IMR-90 (cell line): Measurements from ENCODE around the gene CTIF. TPM values are rescaled to one million over a fixed set of nuclear protein-coding genes. Genes with fewer than 3 reads are reported as not detected.

Experiments used
- ATAC-seq: fragments of 200-7000 bp; cut with Tn5 transposase; 2 replicates; pipeline ENCODE4 v1.9.1; 2020; ENCODE audit warnings: low read depth, mild to moderate bottlenecking, moderate library complexity
- BruUV-seq: library from RNA; stranded (reverse); fragments of 400-500 nt; replicated peaks from 2 replicates; lab custom pipeline; 2021; lab: Mats Ljungman, UMichigan
- CTCF ChIA-PET: fragments of 300-600 bp; formaldehyde crosslinking; extraction: SDS; loops from one replicate; lab custom pipeline; 2021; ENCODE audit warnings: antibody characterized with exemption; lab: Yijun Ruan, JAX
- POLR2A ChIA-PET: fragments of 300-600 bp; sonication (Branson Sonifier 250); formaldehyde crosslinking; loops from one replicate; lab custom pipeline; 2022; ENCODE audit warnings: antibody characterized with exemption; ENCODE audit not compliant: unreplicated experiment; lab: Charles Lee
- DNase-seq: peaks from one replicate; pipeline ENCODE4 v3.0.0; 2013
- H2AFZ ChIP-seq: replicated peaks from 2 replicates; pipeline ENCODE3; 2013; ENCODE audit warnings: low read length, mild to moderate bottlenecking; ENCODE audit not compliant: poor library complexity
- H2AK5ac ChIP-seq: 2 replicates; pipeline ENCODE4 v1.6.1; 2013; ENCODE audit warnings: low read depth, low read length, inconsistent platforms
- H2AK9ac ChIP-seq: replicated peaks from 2 replicates; pipeline ENCODE3; 2013; ENCODE audit warnings: mild to moderate bottlenecking, low read depth, low read length, moderate library complexity; ENCODE audit not compliant: poor library complexity
- H2BK120ac ChIP-seq: 2 replicates; pipeline ENCODE4 v1.6.1; 2013; ENCODE audit warnings: low read depth, low read length, inconsistent platforms
- H2BK15ac ChIP-seq: 3 replicates; pipeline ENCODE4 v1.6.1; 2013; ENCODE audit warnings: low read depth, low read length, inconsistent platforms
- H2BK20ac ChIP-seq: 2 replicates; pipeline ENCODE4 v1.6.1; 2013; ENCODE audit warnings: low read depth, mild to moderate bottlenecking, inconsistent platforms, low read length, moderate library complexity
- H2BK5ac ChIP-seq: 2 replicates; pipeline ENCODE4 v1.6.1; 2013; ENCODE audit warnings: mild to moderate bottlenecking, low read depth, low read length, inconsistent platforms; ENCODE audit not compliant: poor library complexity, severe bottlenecking
- H3K14ac ChIP-seq: replicated peaks from 2 replicates; pipeline ENCODE4 v1.6.1; 2013; ENCODE audit warnings: low read depth, low read length, inconsistent platforms
- H3K18ac ChIP-seq: 2 replicates; pipeline ENCODE4 v1.6.1; 2013; ENCODE audit warnings: low read depth, low read length, control low read depth
- H3K23ac ChIP-seq: 2 replicates; pipeline ENCODE4 v1.6.1; 2013; ENCODE audit warnings: low read depth, low read length, inconsistent platforms
- H3K27ac ChIP-seq: 2 replicates; pipeline ENCODE4 v1.5.1; 2013; ENCODE audit warnings: mild to moderate bottlenecking, control low read depth, low read length; ENCODE audit not compliant: insufficient read depth
- H3K27me3 ChIP-seq: 2 replicates; pipeline ENCODE4 v1.6.1; 2013; ENCODE audit warnings: low read length; ENCODE audit not compliant: control insufficient read depth, insufficient read depth
- H3K36me3 ChIP-seq: 2 replicates; pipeline ENCODE4 v1.6.1; 2013; ENCODE audit warnings: low read length, mixed read lengths; ENCODE audit not compliant: control insufficient read depth, insufficient read depth
- H3K4ac ChIP-seq: 2 replicates; pipeline ENCODE4 v1.6.1; 2013; ENCODE audit warnings: low read depth, low read length, inconsistent platforms
- H3K4me1 ChIP-seq: 2 replicates; pipeline ENCODE4 v1.6.1; 2013; ENCODE audit warnings: low read length, mixed read lengths; ENCODE audit not compliant: control insufficient read depth, insufficient read depth
- H3K4me2 ChIP-seq: 2 replicates; pipeline ENCODE4 v1.6.1; 2013; ENCODE audit warnings: low read depth, mild to moderate bottlenecking, control low read depth, low read length, moderate library complexity
- H3K4me3 ChIP-seq: 2 replicates; pipeline ENCODE4 v1.5.1; 2013; ENCODE audit warnings: low read depth, mild to moderate bottlenecking, control low read depth, low read length, moderate library complexity; ENCODE audit not compliant: insufficient read depth
- H3K56ac ChIP-seq: 2 replicates; pipeline ENCODE4 v1.6.1; 2013; ENCODE audit warnings: low read length, inconsistent platforms; ENCODE audit not compliant: insufficient read depth; ENCODE audit errors: extremely low read depth
- H3K79me1 ChIP-seq, 2 experiments: 2 replicates each; pipeline ENCODE4 v1.6.1; 2013; ENCODE audit warnings: low read length in 2 of 2, inconsistent platforms in 1 of 2, low read depth in 1 of 2
- H3K9ac ChIP-seq: 2 replicates; pipeline ENCODE4 v1.6.1; 2013; ENCODE audit warnings: low read depth, low read length, control low read depth
- H3K9me1 ChIP-seq: 2 replicates; pipeline ENCODE4 v1.6.1; 2013; ENCODE audit warnings: low read length, inconsistent platforms; ENCODE audit not compliant: insufficient read depth
- H3K9me3 ChIP-seq: 2 replicates; pipeline ENCODE4 v1.6.1; 2013; ENCODE audit warnings: low read length; ENCODE audit not compliant: control insufficient read depth, insufficient read depth
- H4K20me1 ChIP-seq: 2 replicates; pipeline ENCODE4 v1.6.1; 2013; ENCODE audit warnings: low read length, inconsistent platforms; ENCODE audit not compliant: insufficient read depth
- H4K5ac ChIP-seq: 2 replicates; pipeline ENCODE4 v1.6.1; 2013; ENCODE audit warnings: mild to moderate bottlenecking, low read depth, low read length, control low read depth
- H4K8ac ChIP-seq, 2 experiments: 2 replicates each; pipeline ENCODE4 v1.6.1; 2013; ENCODE audit warnings: low read depth in 2 of 2, low read length in 2 of 2, control low read depth in 1 of 2, inconsistent platforms in 1 of 2
- H4K91ac ChIP-seq: 2 replicates; pipeline ENCODE4 v1.6.1; 2013; ENCODE audit warnings: low read depth, low read length, inconsistent platforms; ENCODE audit not compliant: insufficient read depth
- BHLHE40 ChIP-seq: fragments of 150-350 bp; IDR thresholded peaks from 2 replicates; pipeline ENCODE4 v1.6.1; 2016; ENCODE audit warnings: mild to moderate bottlenecking, low read depth, low read length
- CHD1 ChIP-seq: IDR thresholded peaks from 2 replicates; pipeline ENCODE4 v1.6.1; 2012; ENCODE audit warnings: low read depth, low read length, improper control_type of control experiment
- CTCF ChIP-seq: conservative IDR thresholded peaks from 2 replicates; pipeline ENCODE4 v1.5.1; 2012; ENCODE audit warnings: mild to moderate bottlenecking, low read depth, low read length, improper control_type of control experiment
- ELK1 ChIP-seq: fragments of 150-350 bp; IDR thresholded peaks from 2 replicates; pipeline ENCODE4 v1.6.1; 2016; ENCODE audit warnings: low read depth, mild to moderate bottlenecking, low read length, moderate library complexity, borderline replicate concordance
- MAFK ChIP-seq: IDR thresholded peaks from 2 replicates; pipeline ENCODE4 v1.6.1; 2012; ENCODE audit warnings: low read depth, low read length, improper control_type of control experiment
- MAZ ChIP-seq: IDR thresholded peaks from 2 replicates; pipeline ENCODE4 v1.6.1; 2012; ENCODE audit warnings: low read depth, mild to moderate bottlenecking, low read length, improper control_type of control experiment, moderate library complexity, borderline replicate concordance
- NFE2L2 ChIP-seq: fragments of 150-350 bp; IDR thresholded peaks from 2 replicates; pipeline ENCODE4 v1.6.1; 2016; ENCODE audit warnings: low read depth, mild to moderate bottlenecking, low read length
- RCOR1 ChIP-seq: IDR thresholded peaks from 2 replicates; pipeline ENCODE4 v1.6.1; 2012; ENCODE audit warnings: mild to moderate bottlenecking, low read length, improper control_type of control experiment; ENCODE audit not compliant: insufficient replicate concordance
- RFX5 ChIP-seq: IDR thresholded peaks from 2 replicates; pipeline ENCODE4 v1.8.0; 2012; ENCODE audit warnings: low read depth, mild to moderate bottlenecking, low read length, moderate library complexity
- SMC3 ChIP-seq: fragments of 150-350 bp; IDR thresholded peaks from 2 replicates; pipeline ENCODE4 v1.6.1; 2016; ENCODE audit warnings: low read depth, mild to moderate bottlenecking, antibody characterized with exemption, low read length, moderate library complexity
- USF2 ChIP-seq: fragments of 150-350 bp; IDR thresholded peaks from 2 replicates; pipeline ENCODE4 v1.6.1; 2017; ENCODE audit warnings: mild to moderate bottlenecking, antibody characterized with exemption, low read length, low read depth
- WGBS, 2 experiments: methylation state at CpG; one replicate each; pipeline versions ENCODE4 v1.1.5 to v1.1.7; 2013; ENCODE audit warnings: missing lambda C conversion rate in 2 of 2; ENCODE audit not compliant: insufficient read length in 1 of 2; ENCODE audit errors: extremely low coverage in 2 of 2; 5-methylcytosine and 5-hydroxymethylcytosine counted together
- dilution Hi-C: fragments of 300-500 bp; cut with HindIII; formaldehyde crosslinking; loops from one replicate; pipeline ENCODE4 v1.14.3; 2018; ENCODE audit warnings: low sequenced_read_pairs; ENCODE audit not compliant: unreplicated experiment
- in situ Hi-C: fragments of 300-500 bp; cut with MboI; formaldehyde crosslinking; loops from 3 replicates; pipeline ENCODE4 v1.14.3; 2019; ENCODE audit warnings: low sequenced_read_pairs, inconsistent platforms, mixed read lengths
- intact Hi-C: fragments of 100-400 bp; cut with micrococcal nuclease; formaldehyde crosslinking; loops from 2 replicates; pipeline ENCODE4 v1.10.0; 2022
- polyA plus RNA-seq, 3 experiments: library from polyadenylated mRNA; depleted of rRNA; stranded (reverse); fragments of >200 nt; gene quantifications; 2 replicates each; pipeline ENCODE4 v1.2.3, GENCODE V29; 2012; ENCODE audit warnings: low replicate concordance in 1 of 3
- total RNA-seq: library from RNA; depleted of rRNA; stranded (reverse); fragments of >200 nt; gene quantifications from 2 replicates; pipeline ENCODE4 v1.2.3, GENCODE V29; 2012

Gene CTIF
- total and polyA plus RNA-seq, 2 of the 4 experiments (the other 2 are of a cell fraction), result 25.1 to 57.0 TPM

- ChIA-PET POLR2A (no interaction called here), CTCF (interaction anchor here (0.9 kb wide), 1 partner anchor 50 kb away, joined by 3 read pairs; no protein-coding TSS in a partner anchor)
- H3K23ac ChIP-seq, result no peak overlapping the region
- WGBS, 2 experiments, result 75% methylated on average over 3 of the region's 3 CpGs; no CpG with 5 or more reads in 1 of the 2 experiments
- H3K4ac ChIP-seq, result no peak overlapping the region
- H4K91ac ChIP-seq, result no peak overlapping the region
- no peak overlapping the region for H3K4me2 ChIP-seq
- H2BK15ac ChIP-seq, result no peak overlapping the region
- H3K79me1 ChIP-seq, result peaks cover 36 to 66% of the 10 kb centered on the region in 2 experiments
- in situ Hi-C loops, result no loop called here
- H3K27me3 ChIP-seq, result no peaks in the 10 kb centered on the region
- no peak overlapping the region for H4K5ac ChIP-seq
- no peaks in the 10 kb centered on the region for H3K36me3 ChIP-seq
- BruUV-seq, result no TSS peak
- H3K9ac ChIP-seq, result no peak overlapping the region
- no peak overlapping the region for H2AK5ac ChIP-seq
- no peaks in the 10 kb centered on the region for H3K9me3 ChIP-seq
- H3K14ac ChIP-seq, result no peak overlapping the region
- no peak overlapping the region for H2AFZ ChIP-seq
- no peak overlapping the region for H2BK20ac ChIP-seq
- no peak for TF ChIP-seq CHD1
- no peak for TF ChIP-seq MAFK
- no peak for TF ChIP-seq BHLHE40
- no peak for TF ChIP-seq SMC3
- no peak for TF ChIP-seq NFE2L2
- no peak for TF ChIP-seq CTCF
- TF ChIP-seq MAZ, result no peak
- TF ChIP-seq RFX5, result no peak
- no peak for TF ChIP-seq USF2
- no peak for TF ChIP-seq ELK1
- TF ChIP-seq RCOR1, result no peak
- no peak overlapping the region for H3K4me3 ChIP-seq
- no peak overlapping the region for H3K18ac ChIP-seq
- peak; percentile 49 for DNase-seq
- H2BK5ac ChIP-seq, result no peak overlapping the region
- no peak overlapping the region for H2AK9ac ChIP-seq
- no peak overlapping the region for H4K8ac ChIP-seq
- no peak overlapping the region for H3K27ac ChIP-seq
- dilution Hi-C loops, result no loop called here
- H3K56ac ChIP-seq, result no peak overlapping the region
- peaks cover 54% of the 10 kb centered on the region for H4K20me1 ChIP-seq
- peaks cover 44% of the 10 kb centered on the region for H3K9me1 ChIP-seq
- peak; percentile 66 for ATAC-seq
- no peak overlapping the region for H2BK120ac ChIP-seq
- H3K4me1 ChIP-seq, result peaks cover 27% of the 10 kb centered on the region
- intact Hi-C loops, result no loop called here
Measured at GRCh38 chr18:48656582-48656981, 117.8 kb downstream of the CTIF start.
